ENCODE results near the gene COL12A1. TPM values are rescaled to one million over a fixed set of nuclear protein-coding genes. Genes with fewer than 3 reads are reported as not detected.

COL12A1 gene
- total and polyA plus RNA-seq, 11 donors, result 3.1 to 26.8 (median 18.5) TPM

DNA sequence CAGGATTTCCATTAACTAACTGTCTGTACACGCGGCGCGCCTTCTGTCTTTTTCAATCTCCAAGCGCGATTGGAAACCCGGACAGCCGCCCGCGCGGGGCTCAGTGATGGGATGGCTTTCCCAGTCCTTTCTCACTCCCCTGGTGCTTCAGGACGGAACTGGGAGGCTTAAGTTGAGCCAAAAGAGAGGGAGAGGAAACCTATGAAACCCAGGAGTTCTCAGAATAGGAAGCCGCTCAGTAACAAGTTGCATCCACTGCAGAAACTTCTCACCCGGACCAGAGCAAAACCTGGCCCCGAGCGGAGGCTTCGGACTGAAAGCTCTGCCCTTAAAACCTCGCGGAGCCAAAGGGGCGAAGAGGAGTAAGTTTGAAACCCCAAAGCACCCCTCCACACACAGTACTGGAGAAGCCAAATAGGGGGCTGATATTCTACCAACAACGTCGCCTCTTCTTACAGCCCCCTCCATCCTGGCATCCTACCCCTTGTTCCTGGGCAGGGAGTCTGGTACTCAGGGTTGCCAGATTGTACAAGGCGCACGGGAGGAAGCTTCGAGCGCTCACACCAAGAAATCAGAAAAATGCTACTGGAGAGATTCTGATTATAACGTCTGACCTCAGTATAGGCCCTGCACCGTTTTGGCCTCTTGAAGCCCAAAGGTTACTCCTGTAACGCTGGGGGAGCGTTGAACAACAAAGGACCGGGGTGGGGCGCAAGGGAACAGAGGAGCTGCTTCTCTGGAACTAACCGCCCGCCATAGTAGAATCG is 906 bp upstream of the COL12A1 start:
- intact Hi-C loops (cut with DNase I), result loop anchor here (5.0 to 10.0 kb wide), 21 partner anchors 312 to 1532 kb away; no protein-coding TSS in a partner anchor
- H3K36me3 ChIP-seq, result no peaks in the 10 kb centered on the region
- 14 to 26% (median 24%) methylated on average over 35 of the region's 35 CpGs for WGBS, 4 donors
- TF ChIP-seq POLR2A (IDR thresholded peaks at IDR 0.05), result no peak
- TF ChIP-seq, protein P1, sequence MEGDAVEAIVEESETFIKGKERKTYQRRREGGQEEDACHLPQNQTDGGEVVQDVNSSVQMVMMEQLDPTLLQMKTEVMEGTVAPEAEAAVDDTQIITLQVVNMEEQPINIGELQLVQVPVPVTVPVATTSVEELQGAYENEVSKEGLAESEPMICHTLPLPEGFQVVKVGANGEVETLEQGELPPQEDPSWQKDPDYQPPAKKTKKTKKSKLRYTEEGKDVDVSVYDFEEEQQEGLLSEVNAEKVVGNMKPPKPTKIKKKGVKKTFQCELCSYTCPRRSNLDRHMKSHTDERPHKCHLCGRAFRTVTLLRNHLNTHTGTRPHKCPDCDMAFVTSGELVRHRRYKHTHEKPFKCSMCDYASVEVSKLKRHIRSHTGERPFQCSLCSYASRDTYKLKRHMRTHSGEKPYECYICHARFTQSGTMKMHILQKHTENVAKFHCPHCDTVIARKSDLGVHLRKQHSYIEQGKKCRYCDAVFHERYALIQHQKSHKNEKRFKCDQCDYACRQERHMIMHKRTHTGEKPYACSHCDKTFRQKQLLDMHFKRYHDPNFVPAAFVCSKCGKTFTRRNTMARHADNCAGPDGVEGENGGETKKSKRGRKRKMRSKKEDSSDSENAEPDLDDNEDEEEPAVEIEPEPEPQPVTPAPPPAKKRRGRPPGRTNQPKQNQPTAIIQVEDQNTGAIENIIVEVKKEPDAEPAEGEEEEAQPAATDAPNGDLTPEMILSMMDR (IDR thresholded peaks at IDR 0.05), result no peak
- H3K27ac ChIP-seq, result peak overlapping the region; percentile 33 to 87 (median 70)
- peak in 2 of 5 donors; percentile 25 to 33 for DNase-seq
- H3K9me3 ChIP-seq, result no peaks in the 10 kb centered on the region
- ATAC-seq, result peak in 1 of 4 donors; percentile 3
- peaks cover 0 to 63% (median 24%) of the 10 kb centered on the region in 12 donors for H3K4me1 ChIP-seq
- H3K4me3 ChIP-seq, result peak overlapping the region; percentile 19 to 72 (median 58)
- peaks cover 2 to 68% (median 34%) of the 10 kb centered on the region in 9 donors for H3K27me3 ChIP-seq

- Histone ChIP-seq H3K4me1 (peaks cover 0 to 62% (median 20%) of the 10 kb centered on the region in 12 donors), H3K4me3 (peak overlapping the region; percentile 19 to 72 (median 58)), H3K27ac (peak overlapping the region; percentile 9 to 87 (median 70)), H3K9me3 (no peaks in the 10 kb centered on the region), H3K27me3 (peaks cover 2 to 80% (median 34%) of the 10 kb centered on the region in 9 donors), H3K36me3 (no peaks in the 10 kb centered on the region)
- intact Hi-C loops (cut with DNase I), result loop anchor here (5.0 to 10.0 kb wide), 21 partner anchors 310 to 1530 kb away; no protein-coding TSS in a partner anchor
- ATAC-seq (peak in 2 of 4 donors; percentile 2 to 3), DNase-seq (peak in 3 of 5 donors; percentile 36 to 54 (median 36))
- WGBS, 4 donors, result 1 to 2% (median 1%) methylated on average over 37 to 47 of the region's 47 CpGs
- TF ChIP-seq POLR2A (IDR thresholded peaks at IDR 0.05), result no peak
- TF ChIP-seq, protein P1 (IDR thresholded peaks at IDR 0.05), result peak in 1 of 12 donors; percentile 4
Observed at GRCh38 chr6:75204959-75205775, 686 bp downstream of the COL12A1 start.

DNA sequence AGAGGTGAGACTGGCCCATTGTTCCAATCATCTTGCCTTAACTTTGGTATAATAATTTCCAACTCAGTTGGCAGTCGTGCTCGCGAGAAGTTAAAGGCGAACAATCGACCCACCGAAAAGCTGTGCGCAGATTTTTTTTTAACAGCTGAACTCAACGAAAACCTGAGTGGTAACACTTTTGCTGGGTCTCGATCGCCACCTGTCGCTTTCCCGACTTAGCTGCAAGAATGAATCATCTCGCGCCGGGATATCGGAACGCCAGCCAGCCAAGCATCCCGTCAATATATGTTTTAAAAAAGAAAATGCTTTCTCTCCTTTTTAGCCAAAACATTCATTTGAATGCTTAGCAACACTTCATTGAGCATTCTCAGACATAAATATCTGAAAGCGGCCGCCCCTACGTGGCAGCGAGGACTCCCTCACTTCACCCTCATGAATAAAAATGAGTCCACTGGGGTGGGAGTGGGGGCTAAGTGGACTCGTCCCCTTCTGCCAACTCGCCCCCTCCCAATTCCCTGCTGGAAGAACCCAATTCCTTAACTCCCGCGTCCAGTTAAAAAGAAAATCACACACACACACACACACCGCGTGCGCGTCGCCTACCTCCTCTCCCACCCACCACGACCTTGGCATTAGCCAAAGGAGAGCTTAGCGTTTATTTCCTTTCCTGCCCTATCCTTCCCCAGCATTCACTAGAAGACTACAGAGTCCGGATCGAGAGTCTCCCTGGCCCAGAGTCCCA is 1.5 kb downstream of the COL12A1 start:
- Histone ChIP-seq H3K27me3 (peaks cover 2 to 84% (median 34%) of the 10 kb centered on the region in 9 donors), H3K4me1 (peaks cover 0 to 62% (median 20%) of the 10 kb centered on the region in 12 donors), H3K9me3 (no peaks in the 10 kb centered on the region), H3K27ac (peak overlapping the region in 11 of 12 donors; percentile 30 to 87 (median 77)), H3K36me3 (no peaks in the 10 kb centered on the region), H3K4me3 (peak overlapping the region; percentile 19 to 72 (median 58))
- 0 to 2% (median 1%) methylated on average over 35 of the region's 35 CpGs for WGBS, 4 donors
- ATAC-seq (peak in 2 of 4 donors; percentile 14 to 21), DNase-seq (peak in 4 of 5 donors; percentile 72 to 83 (median 80))
- intact Hi-C loops (cut with DNase I), result loop anchor here in 9 of 10 donors (5.0 to 10.0 kb wide), 11 partner anchors 310 to 1530 kb away; no protein-coding TSS in a partner anchor
- TF ChIP-seq POLR2A (IDR thresholded peaks at IDR 0.05), result no peak
- TF ChIP-seq, protein P1 (IDR thresholded peaks at IDR 0.05), result peak; percentile 52 to 84 (median 69)
